Fibroblast of mammary gland (primary cell): ENCODE results near the gene SLAIN2.
"Not testable (repeated sequence)": the region's sequence is repeated elsewhere in the genome, so short reads cannot be mapped to it uniquely, and the experiment has no call there.

Experiments used
- DNase-seq: peaks from one replicate; pipeline ENCODE4 v3.0.0-alpha.2; 2010; ENCODE audit warnings: low read depth
- H3K4me3 ChIP-seq: 2 replicates; pipeline ENCODE4 v1.5.1; 2011; ENCODE audit warnings: low read depth, mild to moderate bottlenecking, low read length, moderate library complexity; ENCODE audit not compliant: control insufficient read depth
- CTCF ChIP-seq: conservative IDR thresholded peaks from 2 replicates; pipeline ENCODE4 v1.5.1; 2011; ENCODE audit warnings: low read depth, low read length, inconsistent platforms; ENCODE audit not compliant: control insufficient read depth, insufficient read depth

Gene SLAIN2

GRCh38 chr4:48445704-48446103 is 104.4 kb downstream of the SLAIN2 start:
- peak; percentile 33 for DNase-seq

GRCh38 chr4:48446642-48447041 is 105.3 kb downstream of the SLAIN2 start:
- DNase-seq = no peak
- no peak for TF ChIP-seq CTCF
- no peak overlapping the region for H3K4me3 ChIP-seq

More at GRCh38 chr4:48445704-48446103, 104.4 kb downstream of the SLAIN2 start:
- H3K4me3 ChIP-seq = no peak overlapping the region
- peak; percentile 52 for TF ChIP-seq CTCF

- no peak for DNase-seq
- no peak overlapping the region for H3K4me3 ChIP-seq
- TF ChIP-seq CTCF = no peak
These were observed 107.8 kb downstream of the SLAIN2 start for GRCh38 chr4:48449151-48449550.

- no peak for TF ChIP-seq CTCF
- no peak overlapping the region for H3K4me3 ChIP-seq
- no peak for DNase-seq
These were observed 109.4 kb downstream of the SLAIN2 start for GRCh38 chr4:48450740-48451139.

- not testable (repeated sequence) for DNase-seq, H3K4me3 ChIP-seq
These were observed 110.3 kb downstream of the SLAIN2 start for GRCh38 chr4:48451656-48452055.

- no peak for DNase-seq
- no peak overlapping the region for H3K4me3 ChIP-seq
- no peak for TF ChIP-seq CTCF
These were observed 113.3 kb downstream of the SLAIN2 start for GRCh38 chr4:48454591-48454990.

GRCh38 chr4:48461000-48461399 is 119.7 kb downstream of the SLAIN2 start:
- TF ChIP-seq CTCF = no peak
- no peak overlapping the region for H3K4me3 ChIP-seq
- no peak for DNase-seq

GRCh38 chr4:48462363-48462762 is 121.0 kb downstream of the SLAIN2 start:
- no peak overlapping the region for H3K4me3 ChIP-seq
- no peak for TF ChIP-seq CTCF
- DNase-seq = no peak
